ENCODE results near the gene MEOX2.

MEOX2 gene

GRCh38 chr7:15606561-15606960, 79.9 kb downstream of the MEOX2 start:
- Histone ChIP-seq H3K27ac (ENCODE audit: low read length) (no peak overlapping the region), H3K9me3 (replicated peaks; ENCODE audit: insufficient read depth, low read length) (no peaks in the 10 kb centered on the region), H3K9me2 (replicated peaks; ENCODE audit: insufficient read depth, low read length) (no peaks in the 10 kb centered on the region), H3K4me3 (ENCODE audit: low read length) (no peak overlapping the region), H4K20me1 (ENCODE audit: insufficient read depth, low read length) (no peaks in the 10 kb centered on the region), H2AFZ (ENCODE audit: low read length) (no peak overlapping the region), H3K4me1 (ENCODE audit: low read length) (no peaks in the 10 kb centered on the region), H3K27me3 (replicated peaks; ENCODE audit: insufficient read depth, low read length) (no peaks in the 10 kb centered on the region), H3K36me3 (replicated peaks; ENCODE audit: insufficient read depth, low read length) (no peaks in the 10 kb centered on the region), H3F3A (ENCODE audit: insufficient read depth, low read length) (no peaks in the 10 kb centered on the region), H3K9ac (ENCODE audit: low read length) (no peak overlapping the region), H3K79me2 (ENCODE audit: low read length) (no peaks in the 10 kb centered on the region), H3K4me2 (ENCODE audit: low read depth, low read length) (no peak overlapping the region)
- TF ChIP-seq EZH2 (optimal IDR thresholded peaks at IDR 0.05; ENCODE audit: low read depth, low read length) (no peak), CTCF (IDR thresholded peaks at IDR 0.05; ENCODE audit: low read length) (no peak), EZH2phosphoT487 (IDR thresholded peaks at IDR 0.05; ENCODE audit: low read length) (no peak)
- DNase-seq, result no peak

GRCh38 chr7:15604166-15604565, 82.3 kb downstream of the MEOX2 start:
- Histone ChIP-seq H3F3A (ENCODE audit: insufficient read depth, low read length) (no peaks in the 10 kb centered on the region), H3K9me2 (replicated peaks; ENCODE audit: insufficient read depth, low read length) (no peaks in the 10 kb centered on the region), H2AFZ (ENCODE audit: low read length) (no peak overlapping the region), H3K4me2 (ENCODE audit: low read depth, low read length) (no peak overlapping the region), H4K20me1 (ENCODE audit: insufficient read depth, low read length) (no peaks in the 10 kb centered on the region), H3K9me3 (replicated peaks; ENCODE audit: insufficient read depth, low read length) (no peaks in the 10 kb centered on the region), H3K9ac (ENCODE audit: low read length) (no peak overlapping the region), H3K4me3 (ENCODE audit: low read length) (no peak overlapping the region), H3K4me1 (ENCODE audit: low read length) (no peaks in the 10 kb centered on the region), H3K79me2 (ENCODE audit: low read length) (no peaks in the 10 kb centered on the region), H3K36me3 (replicated peaks; ENCODE audit: insufficient read depth, low read length) (no peaks in the 10 kb centered on the region), H3K27ac (ENCODE audit: low read length) (no peak overlapping the region), H3K27me3 (replicated peaks; ENCODE audit: insufficient read depth, low read length) (no peaks in the 10 kb centered on the region)
- no peak for DNase-seq
- TF ChIP-seq CTCF (IDR thresholded peaks at IDR 0.05; ENCODE audit: low read length) (no peak), EZH2phosphoT487 (IDR thresholded peaks at IDR 0.05; ENCODE audit: low read length) (no peak), EZH2 (optimal IDR thresholded peaks at IDR 0.05; ENCODE audit: low read depth, low read length) (no peak)

- H3K36me3 ChIP-seq (replicated peaks; ENCODE audit: insufficient read depth, low read length), result no peaks in the 10 kb centered on the region
- H3K79me2 ChIP-seq (ENCODE audit: low read length), result no peaks in the 10 kb centered on the region
- no peaks in the 10 kb centered on the region for H4K20me1 ChIP-seq (ENCODE audit: insufficient read depth, low read length)
- no peak overlapping the region for H3K4me2 ChIP-seq (ENCODE audit: low read depth, low read length)
- H3K9me2 ChIP-seq (replicated peaks; ENCODE audit: insufficient read depth, low read length), result no peaks in the 10 kb centered on the region
- no peak for TF ChIP-seq EZH2phosphoT487 (IDR thresholded peaks at IDR 0.05; ENCODE audit: low read length)
- TF ChIP-seq EZH2 (optimal IDR thresholded peaks at IDR 0.05; ENCODE audit: low read depth, low read length), result no peak
- TF ChIP-seq CTCF (IDR thresholded peaks at IDR 0.05; ENCODE audit: low read length), result no peak
- no peak overlapping the region for H3K27ac ChIP-seq (ENCODE audit: low read length)
- no peaks in the 10 kb centered on the region for H3K4me1 ChIP-seq (ENCODE audit: low read length)
- no peak overlapping the region for H3K4me3 ChIP-seq (ENCODE audit: low read length)
- H3K27me3 ChIP-seq (replicated peaks; ENCODE audit: insufficient read depth, low read length), result no peaks in the 10 kb centered on the region
- DNase-seq, result no peak
- no peaks in the 10 kb centered on the region for H3F3A ChIP-seq (ENCODE audit: insufficient read depth, low read length)
- H3K9me3 ChIP-seq (replicated peaks; ENCODE audit: insufficient read depth, low read length), result no peaks in the 10 kb centered on the region
- no peak overlapping the region for H2AFZ ChIP-seq (ENCODE audit: low read length)
- no peak overlapping the region for H3K9ac ChIP-seq (ENCODE audit: low read length)
Observed at GRCh38 chr7:15603124-15603523, 83.4 kb downstream of the MEOX2 start.

Measured in MM.1S (cell line).